ENCODE results near the gene MUC4.
"Not testable (repeated sequence)": the region's sequence is repeated elsewhere in the genome, so short reads cannot be mapped to it uniquely, and the experiment has no call there.

The MUC4 gene

GRCh38 chr3:195790901-195791300 lies 20.8 kb downstream of the MUC4 start:
- no peak for TF ChIP-seq TAF1 (IDR thresholded peaks at IDR 0.05; ENCODE audit: low read depth, low read length)
- peak; percentile 63 for TF ChIP-seq SPI1 (IDR thresholded peaks at IDR 0.05; ENCODE audit: low read depth, low read length)
- TF ChIP-seq POU2F2 (IDR thresholded peaks at IDR 0.05; ENCODE audit: low read depth, low read length) = no peak
- FAIRE-seq (no peak), DNase-seq (ENCODE audit: insufficient read length, low spot score) (no peak)

- FAIRE-seq (no peak), DNase-seq (ENCODE audit: insufficient read length, low spot score) (no peak)
- TF ChIP-seq PAX5 (IDR thresholded peaks at IDR 0.05; ENCODE audit: insufficient read depth, low read length, severe bottlenecking) = no peak
- no peak for TF ChIP-seq TAF1 (IDR thresholded peaks at IDR 0.05; ENCODE audit: low read depth, low read length)
- TF ChIP-seq POU2F2 (IDR thresholded peaks at IDR 0.05; ENCODE audit: low read depth, low read length) = no peak
- no peak for TF ChIP-seq POLR2A (IDR thresholded peaks at IDR 0.05; ENCODE audit: low read depth, low read length)
- no peak for TF ChIP-seq SPI1 (IDR thresholded peaks at IDR 0.05; ENCODE audit: low read depth, low read length)
- no peak for TF ChIP-seq POLR2AphosphoS5 (IDR thresholded peaks at IDR 0.05; ENCODE audit: low read depth, low read length)
These were observed 22.8 kb downstream of the MUC4 start for GRCh38 chr3:195788711-195789581.

GRCh38 chr3:195785781-195786405 lies 25.8 kb downstream of the MUC4 start:
- not testable (repeated sequence) for FAIRE-seq; DNase-seq (ENCODE audit: insufficient read length, low spot score)

GRCh38 chr3:195784031-195784430 lies 27.7 kb downstream of the MUC4 start:
- not testable (repeated sequence) for FAIRE-seq; DNase-seq (ENCODE audit: insufficient read length, low spot score)

- not testable (repeated sequence) for DNase-seq (ENCODE audit: insufficient read length, low spot score); FAIRE-seq
These were observed 30.5 kb downstream of the MUC4 start for GRCh38 chr3:195781236-195781635.

GRCh38 chr3:195777975-195778374 lies 33.8 kb downstream of the MUC4 start:
- TF ChIP-seq TAF1 (IDR thresholded peaks at IDR 0.05; ENCODE audit: low read depth, low read length) = no peak
- no peak for TF ChIP-seq POLR2A (IDR thresholded peaks at IDR 0.05; ENCODE audit: low read depth, low read length)
- TF ChIP-seq PAX5 (IDR thresholded peaks at IDR 0.05; ENCODE audit: insufficient read depth, low read length, severe bottlenecking) = no peak
- TF ChIP-seq SPI1 (IDR thresholded peaks at IDR 0.05; ENCODE audit: low read depth, low read length) = no peak
- TF ChIP-seq POLR2AphosphoS5 (IDR thresholded peaks at IDR 0.05; ENCODE audit: low read depth, low read length) = no peak
- no peak for TF ChIP-seq POU2F2 (IDR thresholded peaks at IDR 0.05; ENCODE audit: low read depth, low read length)
- FAIRE-seq (no peak), DNase-seq (ENCODE audit: insufficient read length, low spot score) (no peak)

- no peak for FAIRE-seq
- TF ChIP-seq SPI1 (IDR thresholded peaks at IDR 0.05; ENCODE audit: low read depth, low read length) = no peak
- TF ChIP-seq TAF1 (IDR thresholded peaks at IDR 0.05; ENCODE audit: low read depth, low read length) = no peak
- no peak for TF ChIP-seq PAX5 (IDR thresholded peaks at IDR 0.05; ENCODE audit: insufficient read depth, low read length, severe bottlenecking)
- TF ChIP-seq POLR2A (IDR thresholded peaks at IDR 0.05; ENCODE audit: low read depth, low read length) = no peak
- TF ChIP-seq POLR2AphosphoS5 (IDR thresholded peaks at IDR 0.05; ENCODE audit: low read depth, low read length) = no peak
- no peak for TF ChIP-seq POU2F2 (IDR thresholded peaks at IDR 0.05; ENCODE audit: low read depth, low read length)
- DNase-seq (ENCODE audit: insufficient read length, low spot score) = no peak
These were observed 36.8 kb downstream of the MUC4 start for GRCh38 chr3:195774917-195775316.

GRCh38 chr3:195773956-195774537 lies 37.7 kb downstream of the MUC4 start:
- no peak for FAIRE-seq
- TF ChIP-seq POLR2A (IDR thresholded peaks at IDR 0.05; ENCODE audit: low read depth, low read length) = no peak
- no peak for TF ChIP-seq POLR2AphosphoS5 (IDR thresholded peaks at IDR 0.05; ENCODE audit: low read depth, low read length)
- TF ChIP-seq PAX5 (IDR thresholded peaks at IDR 0.05; ENCODE audit: insufficient read depth, low read length, severe bottlenecking) = no peak
- TF ChIP-seq TAF1 (IDR thresholded peaks at IDR 0.05; ENCODE audit: low read depth, low read length) = no peak
- TF ChIP-seq SPI1 (IDR thresholded peaks at IDR 0.05; ENCODE audit: low read depth, low read length) = no peak
- no peak for DNase-seq (ENCODE audit: insufficient read length, low spot score)

GRCh38 chr3:195771646-195772300 lies 40.0 kb downstream of the MUC4 start:
- no peak for TF ChIP-seq POLR2A (IDR thresholded peaks at IDR 0.05; ENCODE audit: low read depth, low read length)
- TF ChIP-seq SPI1 (IDR thresholded peaks at IDR 0.05; ENCODE audit: low read depth, low read length) = no peak
- TF ChIP-seq POLR2AphosphoS5 (IDR thresholded peaks at IDR 0.05; ENCODE audit: low read depth, low read length) = no peak
- no peak for TF ChIP-seq PAX5 (IDR thresholded peaks at IDR 0.05; ENCODE audit: insufficient read depth, low read length, severe bottlenecking)
- no peak for TF ChIP-seq TAF1 (IDR thresholded peaks at IDR 0.05; ENCODE audit: low read depth, low read length)
- TF ChIP-seq POU2F2 (IDR thresholded peaks at IDR 0.05; ENCODE audit: low read depth, low read length) = no peak
- DNase-seq (ENCODE audit: insufficient read length, low spot score) = no peak
- no peak for FAIRE-seq

- FAIRE-seq; DNase-seq (ENCODE audit: insufficient read length, low spot score): not testable (repeated sequence)
These were observed 40.7 kb downstream of the MUC4 start for GRCh38 chr3:195770841-195771645.

Data from GM12891 (cell line).